HEK293 (cell line): ENCODE measurements around the gene RASL10B.
A peak's percentile ranks its signal among the peaks of the same experiment; 100 is the strongest.

Experiments
- EGR2 ChIP-seq: fragments of 450-650 bp; formaldehyde crosslinking; IDR thresholded peaks from 2 replicates; pipeline ENCODE4 v1.5.1; 2016; ENCODE audit warnings: low read depth, missing biosample characterization, missing genetic modification characterization
- FEZF1 ChIP-seq: fragments of 450-650 bp; formaldehyde crosslinking; IDR thresholded peaks from 2 replicates; pipeline ENCODE4 v1.5.1; 2016; ENCODE audit warnings: missing biosample characterization, missing genetic modification characterization
- KLF7 ChIP-seq: fragments of 450-650 bp; formaldehyde crosslinking; IDR thresholded peaks from 2 replicates; pipeline ENCODE4 v1.5.1; 2016; ENCODE audit warnings: missing biosample characterization, missing genetic modification characterization, borderline replicate concordance
- KLF8 ChIP-seq: fragments of 450-650 bp; formaldehyde crosslinking; IDR thresholded peaks from 2 replicates; pipeline ENCODE4 v1.5.1; 2016; ENCODE audit warnings: missing biosample characterization, missing genetic modification characterization
- REST ChIP-seq: fragments of 450-650 bp; formaldehyde crosslinking; IDR thresholded peaks from 2 replicates; pipeline ENCODE4 v1.5.1; 2016; ENCODE audit warnings: missing biosample characterization, missing genetic modification characterization
- ZBTB11 ChIP-seq: fragments of 450-650 bp; formaldehyde crosslinking; conservative IDR thresholded peaks from 2 replicates; pipeline ENCODE4 v1.5.1; 2016; ENCODE audit warnings: low read depth, missing biosample characterization, missing genetic modification characterization
- ZBTB17 ChIP-seq: fragments of 450-650 bp; formaldehyde crosslinking; IDR thresholded peaks from 2 replicates; pipeline ENCODE4 v1.5.1; 2016; ENCODE audit warnings: missing biosample characterization, missing genetic modification characterization
- ZBTB21 ChIP-seq: fragments of 450-650 bp; formaldehyde crosslinking; IDR thresholded peaks from 2 replicates; pipeline ENCODE4 v1.5.1; 2017; ENCODE audit warnings: missing biosample characterization, missing genetic modification characterization
- ZBTB6 ChIP-seq: fragments of 450-650 bp; formaldehyde crosslinking; IDR thresholded peaks from 2 replicates; pipeline ENCODE4 v1.5.1; 2017; ENCODE audit warnings: missing biosample characterization, missing genetic modification characterization
- ZIC2 ChIP-seq: fragments of 450-650 bp; formaldehyde crosslinking; IDR thresholded peaks from 2 replicates; pipeline ENCODE4 v1.5.1; 2016; ENCODE audit warnings: missing biosample characterization, missing genetic modification characterization
- ZNF112 ChIP-seq: fragments of 450-650 bp; formaldehyde crosslinking; IDR thresholded peaks from 2 replicates; pipeline ENCODE4 v1.5.0; 2017; ENCODE audit warnings: missing biosample characterization, missing genetic modification characterization
- ZNF148 ChIP-seq: fragments of 450-650 bp; formaldehyde crosslinking; IDR thresholded peaks from 2 replicates; pipeline ENCODE4 v1.5.0; 2017; ENCODE audit warnings: missing biosample characterization, missing genetic modification characterization, borderline replicate concordance
- ZNF16 ChIP-seq: fragments of 450-650 bp; formaldehyde crosslinking; IDR thresholded peaks from 2 replicates; pipeline ENCODE4 v1.5.1; 2016; ENCODE audit warnings: low read depth, missing biosample characterization, missing genetic modification characterization
- ZNF501 ChIP-seq: fragments of 450-650 bp; formaldehyde crosslinking; IDR thresholded peaks from 2 replicates; pipeline ENCODE4 v1.5.1; 2016; ENCODE audit warnings: missing biosample characterization, missing genetic modification characterization
- ZNF555 ChIP-seq: fragments of 450-650 bp; formaldehyde crosslinking; conservative IDR thresholded peaks from 2 replicates; pipeline ENCODE4 v1.5.1; 2017; ENCODE audit warnings: missing biosample characterization, mild to moderate bottlenecking, missing genetic modification characterization, inconsistent platforms
- ZNF600 ChIP-seq: fragments of 450-650 bp; formaldehyde crosslinking; IDR thresholded peaks from 2 replicates; pipeline ENCODE4 v1.5.1; 2016; ENCODE audit warnings: missing biosample characterization, missing genetic modification characterization
- ZNF621 ChIP-seq: fragments of 450-650 bp; formaldehyde crosslinking; IDR thresholded peaks from 2 replicates; pipeline ENCODE4 v1.5.1; 2017; ENCODE audit warnings: missing biosample characterization, missing genetic modification characterization
- ZNF639 ChIP-seq: fragments of 450-650 bp; formaldehyde crosslinking; IDR thresholded peaks from 2 replicates; pipeline ENCODE4 v1.5.1; 2016; ENCODE audit warnings: missing biosample characterization, missing genetic modification characterization
- ZNF654 ChIP-seq: fragments of 450-650 bp; formaldehyde crosslinking; IDR thresholded peaks from 2 replicates; pipeline ENCODE4 v1.5.1; 2016; ENCODE audit warnings: low read depth, missing biosample characterization, missing genetic modification characterization
- ZNF692 ChIP-seq: fragments of 450-650 bp; formaldehyde crosslinking; IDR thresholded peaks from 2 replicates; pipeline ENCODE4 v1.5.1; 2016; ENCODE audit warnings: missing biosample characterization, missing genetic modification characterization
- ZNF776 ChIP-seq: fragments of 450-650 bp; formaldehyde crosslinking; IDR thresholded peaks from 2 replicates; pipeline ENCODE4 v1.5.0; 2017; ENCODE audit warnings: missing biosample characterization, missing genetic modification characterization, borderline replicate concordance
- ZNF785 ChIP-seq: fragments of 450-650 bp; formaldehyde crosslinking; IDR thresholded peaks from 2 replicates; pipeline ENCODE4 v1.5.1; 2016; ENCODE audit warnings: missing biosample characterization, missing genetic modification characterization
- ZXDB ChIP-seq: fragments of 450-650 bp; formaldehyde crosslinking; IDR thresholded peaks from 2 replicates; pipeline ENCODE4 v1.5.1; 2016; ENCODE audit warnings: missing biosample characterization, missing genetic modification characterization

The RASL10B gene

GRCh38 chr17:35726127-35726952 lies 5.1 kb upstream of the RASL10B start (continued):
- TF ChIP-seq ZBTB17 (tag by site-specific recombination) (peak; percentile 70), ZNF555 (no peak), ZNF621 (tag by site-specific recombination) (no peak), KLF8 (tag by site-specific recombination) (no peak), ZXDB (tag by site-specific recombination) (no peak), ZNF148 (no peak), ZBTB6 (peak; percentile 95), ZNF692 (tag by site-specific recombination) (0 out of 2 replicates have a peak, but pooled peaks have one; percentile 49), ZBTB21 (no peak), FEZF1 (tag by site-specific recombination) (peak; percentile 94), ZNF639 (tag by site-specific recombination) (no peak), ZNF16 (tag by site-specific recombination) (no peak), ZNF600 (tag by site-specific recombination) (0 out of 2 replicates have a peak, but pooled peaks have one; percentile 33), ZNF112 (tag by site-specific recombination) (no peak), REST (tag by site-specific recombination) (no peak), ZNF785 (tag by site-specific recombination) (no peak), ZNF654 (no peak), ZIC2 (tag by site-specific recombination) (peak; percentile 99), KLF7 (no peak), ZNF501 (tag by site-specific recombination) (no peak), ZBTB11 (no peak), ZNF776 (tag by site-specific recombination) (no peak), EGR2 (tag by site-specific recombination) (no peak)
